NCI-H2227 (cell line): ENCODE data around the gene PPP1R16B.

ENCODE experiments used
- DNase-seq: peaks from one replicate; lab custom pipeline; 2025; ENCODE audit not compliant: unreplicated experiment; lab: John Stamatoyannopoulos, UW

The PPP1R16B gene

GRCh38 chr20:38825901-38826625 is 20.6 kb downstream of the PPP1R16B start:
- DNase-seq, result peak; percentile 33

- DNase-seq, result no peak
Measured at GRCh38 chr20:38827770-38828281, 22.3 kb downstream of the PPP1R16B start.

GRCh38 chr20:38828514-38829295 is 23.2 kb downstream of the PPP1R16B start:
- no peak for DNase-seq

- no peak for DNase-seq
Measured at GRCh38 chr20:38829296-38829875, 23.9 kb downstream of the PPP1R16B start.

GRCh38 chr20:38830356-38830755 is 24.9 kb downstream of the PPP1R16B start:
- DNase-seq, result no peak

- no peak for DNase-seq
Measured at GRCh38 chr20:38831049-38831691, 25.7 kb downstream of the PPP1R16B start.

- no peak for DNase-seq
Measured at GRCh38 chr20:38831995-38832620, 26.6 kb downstream of the PPP1R16B start.

GRCh38 chr20:38833154-38833856 is 27.8 kb downstream of the PPP1R16B start:
- DNase-seq, result no peak

- DNase-seq, result no peak
Measured at GRCh38 chr20:38833857-38834164, 28.3 kb downstream of the PPP1R16B start.

GRCh38 chr20:38834868-38835267 is 29.4 kb downstream of the PPP1R16B start:
- DNase-seq, result no peak

GRCh38 chr20:38835792-38836191 is 30.3 kb downstream of the PPP1R16B start:
- DNase-seq, result no peak

GRCh38 chr20:38836991-38837390 is 31.5 kb downstream of the PPP1R16B start:
- DNase-seq, result no peak

- DNase-seq, result no peak
Measured at GRCh38 chr20:38838326-38838725, 32.8 kb downstream of the PPP1R16B start.

GRCh38 chr20:38839563-38839962 is 34.1 kb downstream of the PPP1R16B start:
- no peak for DNase-seq

- DNase-seq, result no peak
Measured at GRCh38 chr20:38840053-38840893, 34.8 kb downstream of the PPP1R16B start.

- DNase-seq, result no peak
Measured at GRCh38 chr20:38840894-38841470, 35.5 kb downstream of the PPP1R16B start.

GRCh38 chr20:38841570-38841969 is 36.1 kb downstream of the PPP1R16B start:
- DNase-seq, result no peak

GRCh38 chr20:38842026-38842425 is 36.5 kb downstream of the PPP1R16B start:
- no peak for DNase-seq

GRCh38 chr20:38842558-38842981 is 37.1 kb downstream of the PPP1R16B start:
- DNase-seq, result no peak
